H9 (cell line): ENCODE results near the gene TMOD1. TPM values are rescaled to one million over a fixed set of nuclear protein-coding genes. Genes with fewer than 3 reads are reported as not detected.

Experiments
- DNase-seq: peaks from one replicate; pipeline ENCODE4 v3.0.0-alpha.2; 2017
- H2AFZ ChIP-seq: one replicate; pipeline ENCODE4 v1.6.1; 2013; ENCODE audit warnings: mild to moderate bottlenecking, low read length, control low read depth, moderate library complexity
- H2AK5ac ChIP-seq: 2 replicates; pipeline ENCODE4 v1.6.1; 2013; ENCODE audit warnings: low read length, control low read depth, mixed read lengths; ENCODE audit not compliant: insufficient read length
- H2BK120ac ChIP-seq: one replicate; pipeline ENCODE4 v1.6.1; 2013; ENCODE audit warnings: low read depth, mild to moderate bottlenecking, low read length, control low read depth, inconsistent platforms; ENCODE audit not compliant: poor library complexity, severe bottlenecking
- H2BK12ac ChIP-seq: 2 replicates; pipeline ENCODE4 v1.6.1; 2013; ENCODE audit warnings: low read length, control low read depth, mixed read lengths, low read depth; ENCODE audit not compliant: insufficient read length
- H2BK15ac ChIP-seq: 2 replicates; pipeline ENCODE4 v1.6.1; 2013; ENCODE audit warnings: low read depth, low read length, control low read depth
- H2BK20ac ChIP-seq: one replicate; pipeline ENCODE4 v1.6.1; 2013; ENCODE audit warnings: low read depth, mild to moderate bottlenecking, low read length, control low read depth, inconsistent platforms; ENCODE audit not compliant: poor library complexity, severe bottlenecking
- H2BK5ac ChIP-seq: 2 replicates; pipeline ENCODE4 v1.6.1; 2013; ENCODE audit warnings: low read length, control low read depth, mixed read lengths; ENCODE audit not compliant: insufficient read length
- H3K14ac ChIP-seq: 2 replicates; pipeline ENCODE4 v1.6.1; 2013; ENCODE audit warnings: low read length, control low read depth; ENCODE audit not compliant: insufficient read depth
- H3K18ac ChIP-seq: 2 replicates; pipeline ENCODE4 v1.6.1; 2013; ENCODE audit warnings: low read depth, mild to moderate bottlenecking, mixed read lengths, low read length, control low read depth; ENCODE audit not compliant: insufficient read length
- H3K23ac ChIP-seq: 2 replicates; pipeline ENCODE4 v1.6.1; 2013; ENCODE audit warnings: low read length, control low read depth, mixed read lengths, low read depth; ENCODE audit not compliant: insufficient read length
- H3K23me2 ChIP-seq: 2 replicates; pipeline ENCODE4 v1.6.1; 2013; ENCODE audit warnings: low read depth, mild to moderate bottlenecking, mixed read lengths, low read length, control low read depth; ENCODE audit not compliant: insufficient read length, poor library complexity, severe bottlenecking
- H3K27ac ChIP-seq: 2 replicates; pipeline ENCODE4 v1.5.1; 2013; ENCODE audit warnings: low read length, control low read depth, mixed read lengths, low read depth; ENCODE audit not compliant: insufficient read length
- H3K27me3 ChIP-seq: 2 replicates; pipeline ENCODE4 v1.6.1; 2013; ENCODE audit warnings: low read length, control low read depth, inconsistent platforms; ENCODE audit not compliant: insufficient read depth
- H3K4ac ChIP-seq: 2 replicates; pipeline ENCODE4 v1.6.1; 2013; ENCODE audit warnings: low read depth, mild to moderate bottlenecking, control low read depth, inconsistent platforms, low read length, moderate library complexity
- H3K4me1 ChIP-seq: 2 replicates; pipeline ENCODE4 v1.6.1; 2013; ENCODE audit warnings: low read length, control low read depth, inconsistent platforms; ENCODE audit not compliant: insufficient read depth
- H3K4me2 ChIP-seq: 2 replicates; pipeline ENCODE4 v1.6.1; 2013; ENCODE audit warnings: low read length, control low read depth, mixed read lengths; ENCODE audit not compliant: insufficient read length, insufficient read depth
- H3K56ac ChIP-seq: 2 replicates; pipeline ENCODE4 v1.6.1; 2013; ENCODE audit warnings: low read depth, mild to moderate bottlenecking, mixed read lengths, low read length, control low read depth; ENCODE audit not compliant: insufficient read length
- H3K79me1 ChIP-seq: 2 replicates; pipeline ENCODE4 v1.6.1; 2013; ENCODE audit warnings: low read depth, mild to moderate bottlenecking, moderate library complexity, low read length, control low read depth, inconsistent platforms; ENCODE audit not compliant: insufficient read depth, poor library complexity, severe bottlenecking
- H3K79me2 ChIP-seq: 2 replicates; pipeline ENCODE4 v1.6.1; 2013; ENCODE audit warnings: low read length, control low read depth, inconsistent platforms; ENCODE audit not compliant: insufficient read depth
- H3K9ac ChIP-seq: 2 replicates; pipeline ENCODE4 v1.6.1; 2013; ENCODE audit warnings: low read length, control low read depth, mixed read lengths; ENCODE audit not compliant: insufficient read length; ENCODE audit errors: extremely low read depth
- H3K9me3 ChIP-seq: one replicate; pipeline ENCODE4 v1.6.1; 2013; ENCODE audit warnings: low read depth, low read length, inconsistent platforms; ENCODE audit not compliant: control insufficient read depth
- H3T11ph ChIP-seq: one replicate; pipeline ENCODE4 v1.6.1; 2013; ENCODE audit warnings: mild to moderate bottlenecking, low read length, control low read depth, inconsistent platforms
- H4K20me1 ChIP-seq: one replicate; pipeline ENCODE4 v1.6.1; 2013; ENCODE audit not compliant: control insufficient read depth, insufficient read length, insufficient read depth
- H4K5ac ChIP-seq: 2 replicates; pipeline ENCODE4 v1.6.1; 2013; ENCODE audit warnings: low read depth, mild to moderate bottlenecking, mixed read lengths, low read length, control low read depth; ENCODE audit not compliant: insufficient read length
- H4K8ac ChIP-seq: replicated peaks from 2 replicates; pipeline ENCODE4 v1.6.1; 2013; ENCODE audit warnings: low read length, control low read depth, mixed read lengths, low read depth; ENCODE audit not compliant: insufficient read length
- H4K91ac ChIP-seq: 2 replicates; pipeline ENCODE4 v1.6.1; 2013; ENCODE audit warnings: low read depth, mild to moderate bottlenecking, moderate library complexity, mixed read lengths, low read length, control low read depth; ENCODE audit not compliant: insufficient read length
- H3K27ac Mint-ChIP-seq, 3 experiments: 2 replicates in 2 of 3; 3 replicates in 1 of 3; pipeline ENCODE4 v1.8.0; 2020 to 2021; ENCODE audit warnings: mixed read lengths in 3 of 3, mild to moderate bottlenecking in 1 of 3, moderate library complexity in 1 of 3
- H3K27me3 Mint-ChIP-seq: 2 replicates; pipeline ENCODE4 v1.8.0; 2021; ENCODE audit warnings: low read depth, mild to moderate bottlenecking, moderate library complexity, mixed read lengths
- H3K36me3 Mint-ChIP-seq, 3 experiments: 2 replicates in 2 of 3; 3 replicates in 1 of 3; pipeline ENCODE4 v1.8.0; 2020 to 2021; ENCODE audit warnings: low read depth in 3 of 3, mixed read lengths in 3 of 3; ENCODE audit not compliant: insufficient read depth in 1 of 3
- H3K4me1 Mint-ChIP-seq, 2 experiments: 2 replicates each; pipeline ENCODE4 v1.8.0; 2020; ENCODE audit warnings: mixed read lengths in 2 of 2
- H3K4me3 Mint-ChIP-seq, 2 experiments: 2 replicates in 1 of 2; 3 replicates in 1 of 2; pipeline ENCODE4 v1.8.0; 2020 to 2021; ENCODE audit warnings: mild to moderate bottlenecking in 2 of 2, mixed read lengths in 2 of 2, moderate library complexity in 1 of 2
- H3K9me3 Mint-ChIP-seq, 2 experiments: 2 replicates in 1 of 2; 3 replicates in 1 of 2; pipeline ENCODE4 v1.8.0; 2020; ENCODE audit warnings: mild to moderate bottlenecking in 2 of 2, mixed read lengths in 2 of 2, moderate library complexity in 1 of 2
- CTCF ChIP-seq: fragments of 200-600 bp; sonication (generic); conservative IDR thresholded peaks from 3 replicates; pipeline ENCODE4 v1.8.0; 2021; ENCODE audit warnings: antibody characterized with exemption, mild to moderate bottlenecking
- WGBS: extraction: QIAGEN DNeasy Blood & Tissue Kit; methylation state at CpG from one replicate; pipeline ENCODE4 v1.1.7; 2013; ENCODE audit warnings: missing lambda C conversion rate, low lambda C conversion rate, mixed read lengths; ENCODE audit not compliant: insufficient read length; ENCODE audit errors: extremely low coverage; 5-methylcytosine and 5-hydroxymethylcytosine counted together
- total RNA-seq: library from RNA; stranded (reverse); gene quantifications from 2 replicates; pipeline ENCODE4 v1.2.1, GENCODE V29; 2021

TMOD1 gene
- total RNA-seq, 1 experiment from 2014 or later, result 0.98 TPM

- Mint-ChIP-seq H3K36me3 (peaks cover 0 to 9% (median 7%) of the 10 kb centered on the region in 3 experiments; a peak in 6 of 7 replicates), H3K9me3 (no peaks in the 10 kb centered on the region), H3K4me3 (peak overlapping the region in 1 of 2 experiments; percentile 7; a peak in 1 of 5 replicates), H3K27ac (peak overlapping the region in 2 of 3 experiments; percentile 1 to 32; a peak in 1 of 7 replicates), H3K4me1 (peaks cover 19 to 26% of the 10 kb centered on the region in 2 experiments), H3K27me3 (no peaks in the 10 kb centered on the region)
- no CpG with 5 or more reads among the region's 3 CpGs for whole genome bisulfite sequencing
- no peaks in the 10 kb centered on the region for H3K27me3 ChIP-seq
- H2BK20ac ChIP-seq, result no peak overlapping the region
- no peak overlapping the region for H3K9ac ChIP-seq
- H4K20me1 ChIP-seq, result no peaks in the 10 kb centered on the region
- no peak overlapping the region for H3K56ac ChIP-seq
- H3K4me2 ChIP-seq, result no peak overlapping the region
- H2BK120ac ChIP-seq, result no peak overlapping the region
- no peak overlapping the region for H4K5ac ChIP-seq
- no peak overlapping the region for H2BK5ac ChIP-seq
- H3T11ph ChIP-seq, result no peak overlapping the region
- H4K8ac ChIP-seq, result no peak overlapping the region
- H2BK12ac ChIP-seq, result no peak overlapping the region
- no peak overlapping the region for H3K23ac ChIP-seq
- peaks cover 10% of the 10 kb centered on the region for H3K23me2 ChIP-seq
- DNase-seq, result no peak
- H3K79me2 ChIP-seq, result peaks cover 34% of the 10 kb centered on the region
- no peak overlapping the region for H3K14ac ChIP-seq
- no peaks in the 10 kb centered on the region for H3K9me3 ChIP-seq
- no peak overlapping the region for H2AFZ ChIP-seq
- no peak overlapping the region for H4K91ac ChIP-seq
- TF ChIP-seq CTCF, result no peak
- H3K4ac ChIP-seq, result no peak overlapping the region
- no peak overlapping the region for H3K27ac ChIP-seq
- no peak overlapping the region for H2BK15ac ChIP-seq
- no peaks in the 10 kb centered on the region for H3K79me1 ChIP-seq
- H3K4me1 ChIP-seq, result 0 out of 2 replicates have a peak, but pooled peaks cover 2% of the 10 kb centered on the region
- no peak overlapping the region for H2AK5ac ChIP-seq
- no peak overlapping the region for H3K18ac ChIP-seq
These were observed 135.4 kb downstream of the TMOD1 start for GRCh38 chr9:97636903-97637302.
